Measurements from ENCODE around the gene IP6K1. TPM values are rescaled to one million over a fixed set of nuclear protein-coding genes. Genes with fewer than 3 reads are reported as not detected.
A peak's percentile ranks its signal among the peaks of the same experiment; 100 is the strongest.

Gene IP6K1
- total RNA-seq, 6 experiments from 2014 or later = 12.6 to 19.6 (median 16.2) TPM

DNA sequence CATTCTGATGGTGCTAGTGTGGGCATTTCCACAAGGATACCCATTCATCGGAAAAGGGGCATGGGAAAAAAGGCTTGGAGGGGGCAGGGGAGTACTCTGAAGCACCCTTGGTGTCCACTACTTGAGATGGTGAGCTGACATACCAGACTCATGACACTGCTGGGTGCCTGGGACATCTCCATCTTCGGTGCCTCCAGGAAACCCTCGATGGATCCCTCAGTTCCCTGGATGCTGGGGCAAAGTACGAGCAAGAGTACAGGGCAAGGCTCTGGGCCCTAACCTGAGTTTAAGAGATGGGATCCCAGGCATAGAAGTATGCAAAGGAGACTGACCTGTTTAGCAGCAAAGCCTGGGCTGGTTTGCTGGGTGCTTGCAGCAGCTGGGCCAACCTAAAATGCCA, 5.2 kb upstream of the IP6K1 start:
- WGBS (ENCODE audit: insufficient coverage, low coverage, low lambda C conversion rate, missing lambda C conversion rate) = no CpG with 5 or more reads among the region's 4 CpGs
- Histone ChIP-seq H3K27me3 (no peaks in the 10 kb centered on the region), H3K4me1 (no peaks in the 10 kb centered on the region), H3K27ac (no peak overlapping the region), H3K4me3 (no peak overlapping the region), H3K36me3 (no peaks in the 10 kb centered on the region), H3K9me3 (no peaks in the 10 kb centered on the region)
- no peak for ATAC-seq
- intact Hi-C loops (cut with DNase I) = no loop called here
- TF ChIP-seq, protein P1, sequence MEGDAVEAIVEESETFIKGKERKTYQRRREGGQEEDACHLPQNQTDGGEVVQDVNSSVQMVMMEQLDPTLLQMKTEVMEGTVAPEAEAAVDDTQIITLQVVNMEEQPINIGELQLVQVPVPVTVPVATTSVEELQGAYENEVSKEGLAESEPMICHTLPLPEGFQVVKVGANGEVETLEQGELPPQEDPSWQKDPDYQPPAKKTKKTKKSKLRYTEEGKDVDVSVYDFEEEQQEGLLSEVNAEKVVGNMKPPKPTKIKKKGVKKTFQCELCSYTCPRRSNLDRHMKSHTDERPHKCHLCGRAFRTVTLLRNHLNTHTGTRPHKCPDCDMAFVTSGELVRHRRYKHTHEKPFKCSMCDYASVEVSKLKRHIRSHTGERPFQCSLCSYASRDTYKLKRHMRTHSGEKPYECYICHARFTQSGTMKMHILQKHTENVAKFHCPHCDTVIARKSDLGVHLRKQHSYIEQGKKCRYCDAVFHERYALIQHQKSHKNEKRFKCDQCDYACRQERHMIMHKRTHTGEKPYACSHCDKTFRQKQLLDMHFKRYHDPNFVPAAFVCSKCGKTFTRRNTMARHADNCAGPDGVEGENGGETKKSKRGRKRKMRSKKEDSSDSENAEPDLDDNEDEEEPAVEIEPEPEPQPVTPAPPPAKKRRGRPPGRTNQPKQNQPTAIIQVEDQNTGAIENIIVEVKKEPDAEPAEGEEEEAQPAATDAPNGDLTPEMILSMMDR (IDR thresholded peaks at IDR 0.05) = no peak
- no peak for TF ChIP-seq POLR2A (IDR thresholded peaks at IDR 0.05)
- DNase-seq = no peak

DNA sequence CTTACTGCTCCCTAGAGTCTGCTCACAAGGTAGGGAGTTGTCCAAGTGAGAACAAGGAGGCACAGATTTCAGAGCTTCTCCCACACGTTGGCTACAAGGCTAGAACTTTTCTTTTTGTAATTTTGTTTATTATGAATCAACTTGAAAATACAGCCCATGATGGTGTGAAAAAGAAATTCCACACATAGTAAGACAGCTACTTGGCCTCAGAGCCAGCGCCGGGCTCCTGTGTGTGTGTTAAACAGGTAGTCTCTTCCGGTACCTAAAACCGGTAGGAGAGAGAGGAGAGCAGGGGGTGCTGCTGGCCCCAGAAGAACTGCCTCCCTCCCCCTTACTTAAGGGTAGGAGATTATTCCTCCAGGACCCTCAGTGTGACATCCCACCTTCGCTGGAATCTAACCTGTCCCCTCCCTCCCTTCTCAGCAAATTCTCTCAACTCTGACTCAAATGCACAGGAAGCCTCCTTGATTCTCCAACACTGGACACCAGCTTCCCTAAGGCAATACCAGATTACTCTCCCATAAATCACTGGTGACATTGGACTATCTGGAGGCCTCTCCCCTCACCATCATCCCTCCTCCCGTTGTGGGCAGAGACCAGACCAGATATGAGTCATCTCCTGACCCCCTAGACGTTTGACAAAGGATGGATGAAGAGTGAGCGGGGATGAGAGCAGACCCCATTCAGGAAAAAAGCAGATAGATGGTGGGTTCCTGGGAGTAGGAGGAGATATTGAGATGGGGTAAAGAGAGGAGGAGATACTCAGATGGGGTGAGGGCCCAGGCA, 4.5 kb upstream of the IP6K1 start:
- H3K4me3 ChIP-seq = no peak overlapping the region
- no peak for ATAC-seq
- intact Hi-C loops (cut with DNase I) = no loop called here
- no peaks in the 10 kb centered on the region for H3K36me3 ChIP-seq
- TF ChIP-seq, protein P1 (IDR thresholded peaks at IDR 0.05) = no peak
- TF ChIP-seq POLR2A (IDR thresholded peaks at IDR 0.05) = no peak
- no peak overlapping the region for H3K27ac ChIP-seq
- DNase-seq = peak in 1 of 3 donors; percentile 11
- WGBS (ENCODE audit: insufficient coverage, low coverage, low lambda C conversion rate, missing lambda C conversion rate) = 66% methylated on average over 9 of the region's 9 CpGs
- H3K9me3 ChIP-seq = no peaks in the 10 kb centered on the region
- no peaks in the 10 kb centered on the region for H3K4me1 ChIP-seq
- H3K27me3 ChIP-seq = no peaks in the 10 kb centered on the region

DNA sequence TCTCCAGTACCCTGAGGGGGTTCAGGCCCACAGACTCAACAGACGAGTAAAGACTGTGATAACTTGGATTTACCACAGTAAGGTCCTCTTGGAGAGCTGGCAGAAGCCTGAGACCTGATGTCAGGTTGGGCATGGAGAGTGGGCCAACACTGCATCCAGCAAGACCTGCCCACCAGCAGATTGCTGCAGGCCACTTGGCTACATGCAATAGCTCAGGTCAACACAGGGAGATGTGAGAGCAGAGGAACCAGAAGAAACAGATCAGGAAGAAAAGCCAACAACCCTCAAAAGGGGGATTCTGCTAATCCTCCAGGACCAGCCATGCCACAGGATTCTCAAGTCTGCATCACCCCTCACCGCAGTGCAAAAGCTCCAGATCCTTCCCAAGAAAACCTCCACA, 1.7 kb upstream of the IP6K1 start:
- no peaks in the 10 kb centered on the region for H3K36me3 ChIP-seq
- 100% methylated on average over 1 of the region's 2 CpGs for WGBS (ENCODE audit: insufficient coverage, low coverage, low lambda C conversion rate, missing lambda C conversion rate)
- DNase-seq = peak in 1 of 3 donors; percentile 24
- peaks cover 0 to 10% (median 5%) of the 10 kb centered on the region in 4 donors for H3K4me1 ChIP-seq
- intact Hi-C loops (cut with DNase I) = no loop called here
- H3K4me3 ChIP-seq = no peak overlapping the region
- H3K27me3 ChIP-seq = no peaks in the 10 kb centered on the region
- TF ChIP-seq, protein P1 (IDR thresholded peaks at IDR 0.05) = no peak
- TF ChIP-seq POLR2A (IDR thresholded peaks at IDR 0.05) = no peak
- no peaks in the 10 kb centered on the region for H3K9me3 ChIP-seq
- no peak overlapping the region for H3K27ac ChIP-seq
- ATAC-seq = no peak

DNA sequence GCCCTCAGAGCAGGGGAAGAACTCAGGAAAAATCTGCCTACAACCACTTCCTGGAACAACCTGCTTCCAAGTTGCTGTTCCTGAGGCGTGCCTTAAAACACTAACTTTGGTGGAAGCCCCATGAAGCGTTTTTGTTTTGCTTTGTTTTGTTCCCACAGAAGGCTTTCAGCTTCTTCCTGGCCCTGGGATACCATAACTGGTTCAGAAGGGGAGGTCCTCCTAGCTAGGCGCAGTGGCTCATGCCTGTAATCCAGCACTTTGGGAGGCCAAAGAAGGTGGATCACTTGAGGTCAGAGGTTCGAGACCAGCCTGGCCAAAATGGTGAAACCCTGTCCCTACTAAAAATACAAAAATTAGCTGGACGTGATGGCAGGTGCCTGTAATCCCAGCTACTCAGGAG, 1.2 kb upstream of the IP6K1 start:
- intact Hi-C loops (cut with DNase I) = no loop called here
- no peak for DNase-seq
- 77% methylated on average over 4 of the region's 5 CpGs for WGBS (ENCODE audit: insufficient coverage, low coverage, low lambda C conversion rate, missing lambda C conversion rate)

More for the DNA sequence above, 1.2 kb upstream of the IP6K1 start:
- H3K27ac ChIP-seq = peak overlapping the region in 2 of 3 donors; percentile 96
- TF ChIP-seq POLR2A (IDR thresholded peaks at IDR 0.05) = no peak
- TF ChIP-seq, protein P1 (IDR thresholded peaks at IDR 0.05) = no peak
- H3K36me3 ChIP-seq = no peaks in the 10 kb centered on the region
- no peaks in the 10 kb centered on the region for H3K27me3 ChIP-seq
- H3K9me3 ChIP-seq = no peaks in the 10 kb centered on the region
- H3K4me1 ChIP-seq = peaks cover 0 to 10% (median 5%) of the 10 kb centered on the region in 4 donors
- ATAC-seq = no peak
- no peak overlapping the region for H3K4me3 ChIP-seq
